ENCODE results near the gene DRC7. TPM values are rescaled to one million over a fixed set of nuclear protein-coding genes. Genes with fewer than 3 reads are reported as not detected.

DRC7 gene
- total RNA-seq, 1 donor from 2014 or later: not detected

GRCh38 chr16:57701759-57702371 is 7.3 kb downstream of the DRC7 start:
- Histone ChIP-seq H3K27me3 (no peaks in the 10 kb centered on the region), H3K27ac (no peak overlapping the region), H3K36me3 (no peaks in the 10 kb centered on the region), H3K9me3 (no peaks in the 10 kb centered on the region), H3K4me1 (no peaks in the 10 kb centered on the region), H3K4me3 (no peak overlapping the region)
- DNase-seq (ENCODE audit: low spot score in 2 of 2): peak in 1 of 2 donors; percentile 38
- intact Hi-C loops (cut with DNase I): no loop called here
- no peak for TF ChIP-seq CTCF (IDR thresholded peaks at IDR 0.05)

- Histone ChIP-seq H3K9me3 (no peaks in the 10 kb centered on the region), H3K27me3 (no peaks in the 10 kb centered on the region), H3K27ac (no peak overlapping the region), H3K4me3 (no peak overlapping the region), H3K4me1 (no peaks in the 10 kb centered on the region), H3K36me3 (no peaks in the 10 kb centered on the region)
- no peak for TF ChIP-seq CTCF (IDR thresholded peaks at IDR 0.05)
- peak in 1 of 2 donors; percentile 25 for DNase-seq (ENCODE audit: low spot score in 2 of 2)
- intact Hi-C loops (cut with DNase I): no loop called here
Measured at GRCh38 chr16:57703416-57704010, 8.9 kb downstream of the DRC7 start.

- no peaks in the 10 kb centered on the region for H3K4me1 ChIP-seq
- peak in 1 of 2 donors; percentile 52 for DNase-seq (ENCODE audit: low spot score in 2 of 2)
- H3K36me3 ChIP-seq: no peaks in the 10 kb centered on the region
- TF ChIP-seq CTCF (IDR thresholded peaks at IDR 0.05): no peak
- H3K9me3 ChIP-seq: no peaks in the 10 kb centered on the region
- intact Hi-C loops (cut with DNase I): no loop called here
- no peak overlapping the region for H3K4me3 ChIP-seq
- H3K27ac ChIP-seq: no peak overlapping the region
- no peaks in the 10 kb centered on the region for H3K27me3 ChIP-seq
Measured at GRCh38 chr16:57704011-57704904, 9.7 kb downstream of the DRC7 start.

GRCh38 chr16:57704905-57705852 is 10.6 kb downstream of the DRC7 start:
- no peaks in the 10 kb centered on the region for H3K27me3 ChIP-seq
- no peaks in the 10 kb centered on the region for H3K9me3 ChIP-seq
- H3K36me3 ChIP-seq: no peaks in the 10 kb centered on the region
- no peaks in the 10 kb centered on the region for H3K4me1 ChIP-seq
- intact Hi-C loops (cut with DNase I): no loop called here
- H3K27ac ChIP-seq: no peak overlapping the region
- H3K4me3 ChIP-seq: no peak overlapping the region
- TF ChIP-seq CTCF (IDR thresholded peaks at IDR 0.05): no peak
- DNase-seq (ENCODE audit: low spot score in 2 of 2): peak in 1 of 2 donors; percentile 2

- Histone ChIP-seq H3K27ac (no peak overlapping the region), H3K4me1 (no peaks in the 10 kb centered on the region), H3K36me3 (no peaks in the 10 kb centered on the region), H3K4me3 (no peak overlapping the region), H3K27me3 (no peaks in the 10 kb centered on the region), H3K9me3 (no peaks in the 10 kb centered on the region)
- no peak for TF ChIP-seq CTCF (IDR thresholded peaks at IDR 0.05)
- intact Hi-C loops (cut with DNase I): no loop called here
- DNase-seq (ENCODE audit: low spot score in 2 of 2): no peak
Measured at GRCh38 chr16:57706717-57707116, 12.1 kb downstream of the DRC7 start.
